ENCODE measurements around the gene PRAF2.

DNA sequence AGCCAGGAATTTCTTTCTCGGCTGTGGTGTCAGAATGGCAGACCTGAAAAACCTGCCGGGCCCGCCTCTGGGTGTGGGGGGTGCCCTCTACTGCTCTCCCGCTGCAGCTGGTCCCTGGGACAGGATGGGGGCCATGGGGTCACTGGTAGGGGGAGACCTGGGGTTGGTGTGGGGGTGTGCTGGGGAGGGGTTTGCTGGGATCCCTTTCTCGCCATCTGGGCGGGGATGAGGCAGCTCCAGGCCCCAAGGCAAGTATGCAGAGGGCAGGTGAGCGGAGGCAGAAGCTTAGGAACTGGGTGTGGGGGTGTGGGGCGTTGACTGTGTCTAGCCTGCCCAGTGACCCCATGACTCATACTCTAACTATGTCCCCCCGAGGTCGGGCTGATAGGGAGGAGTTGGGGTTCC is 14.1 kb downstream of the PRAF2 start:
- TF ChIP-seq, protein P1, sequence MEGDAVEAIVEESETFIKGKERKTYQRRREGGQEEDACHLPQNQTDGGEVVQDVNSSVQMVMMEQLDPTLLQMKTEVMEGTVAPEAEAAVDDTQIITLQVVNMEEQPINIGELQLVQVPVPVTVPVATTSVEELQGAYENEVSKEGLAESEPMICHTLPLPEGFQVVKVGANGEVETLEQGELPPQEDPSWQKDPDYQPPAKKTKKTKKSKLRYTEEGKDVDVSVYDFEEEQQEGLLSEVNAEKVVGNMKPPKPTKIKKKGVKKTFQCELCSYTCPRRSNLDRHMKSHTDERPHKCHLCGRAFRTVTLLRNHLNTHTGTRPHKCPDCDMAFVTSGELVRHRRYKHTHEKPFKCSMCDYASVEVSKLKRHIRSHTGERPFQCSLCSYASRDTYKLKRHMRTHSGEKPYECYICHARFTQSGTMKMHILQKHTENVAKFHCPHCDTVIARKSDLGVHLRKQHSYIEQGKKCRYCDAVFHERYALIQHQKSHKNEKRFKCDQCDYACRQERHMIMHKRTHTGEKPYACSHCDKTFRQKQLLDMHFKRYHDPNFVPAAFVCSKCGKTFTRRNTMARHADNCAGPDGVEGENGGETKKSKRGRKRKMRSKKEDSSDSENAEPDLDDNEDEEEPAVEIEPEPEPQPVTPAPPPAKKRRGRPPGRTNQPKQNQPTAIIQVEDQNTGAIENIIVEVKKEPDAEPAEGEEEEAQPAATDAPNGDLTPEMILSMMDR (IDR thresholded peaks at IDR 0.05; ENCODE audit: poor library complexity): no peak
- TF ChIP-seq EZH2phosphoT487 (IDR thresholded peaks at IDR 0.05; ENCODE audit: low read depth, severe bottlenecking, unreplicated experiment) (no peak), EZH2 (IDR thresholded peaks at IDR 0.05; ENCODE audit: borderline replicate concordance) (no peak)
